Activated T-helper 1 cell treated with anti-CD3 and anti-CD28 coated beads, Interleukin-12 subunit alpha, Interleukin-12 subunit beta, Interleukin-2, Interleukin-4 antibody, amounts not matched to agents 30 ng/mL and 10 ng/mL and 1 ng/mL, durations not matched to agents 14 hours and 24 hours and 36 hours (primary cell): ENCODE data around the gene DNAH6. TPM values are rescaled to one million over a fixed set of nuclear protein-coding genes. Genes with fewer than 3 reads are reported as not detected.

ENCODE experiments used
- DNase-seq: peaks from one replicate; pipeline ENCODE4 v3.0.0; 2021; ENCODE audit warnings: low spot score
- H3K27ac Mint-ChIP-seq: one replicate; pipeline ENCODE4 v1.8.0; 2021; ENCODE audit warnings: mild to moderate bottlenecking, mixed read lengths
- H3K27me3 Mint-ChIP-seq: one replicate; pipeline ENCODE4 v1.8.0; 2022; ENCODE audit warnings: mild to moderate bottlenecking, moderate library complexity, mixed read lengths; ENCODE audit not compliant: insufficient read depth
- H3K36me3 Mint-ChIP-seq: one replicate; pipeline ENCODE4 v1.8.0; 2021; ENCODE audit warnings: low read depth, mixed read lengths
- H3K4me1 Mint-ChIP-seq: one replicate; pipeline ENCODE4 v1.8.0; 2021; ENCODE audit warnings: low read depth, mixed read lengths
- H3K4me3 Mint-ChIP-seq: one replicate; pipeline ENCODE4 v1.8.0; 2021; ENCODE audit warnings: mild to moderate bottlenecking, moderate library complexity, mixed read lengths
- H3K9me3 Mint-ChIP-seq: one replicate; pipeline ENCODE4 v1.8.0; 2021; ENCODE audit warnings: mixed read lengths
- intact Hi-C: fragments of 100-400 bp; cut with micrococcal nuclease; formaldehyde crosslinking; loops from one replicate; pipeline ENCODE4 v1.15.1; 2024
- total RNA-seq: library from RNA; stranded (reverse); gene quantifications from 2 replicates; pipeline ENCODE4 v1.2.3, GENCODE V29; 2022

Gene DNAH6
- total RNA-seq, 1 donor from 2014 or later: 0.16 TPM

- intact Hi-C loops: no loop called here
- H3K4me3 Mint-ChIP-seq: no peak overlapping the region
- DNase-seq: no peak
- H3K27ac Mint-ChIP-seq: no peak overlapping the region
- no peaks in the 10 kb centered on the region for H3K36me3 Mint-ChIP-seq
- H3K9me3 Mint-ChIP-seq: peaks cover 10% of the 10 kb centered on the region
- no peaks in the 10 kb centered on the region for H3K27me3 Mint-ChIP-seq
- H3K4me1 Mint-ChIP-seq: peaks cover 35% of the 10 kb centered on the region
Observed at GRCh38 chr2:84646514-84646913, 130.2 kb downstream of the DNAH6 start.

DNA sequence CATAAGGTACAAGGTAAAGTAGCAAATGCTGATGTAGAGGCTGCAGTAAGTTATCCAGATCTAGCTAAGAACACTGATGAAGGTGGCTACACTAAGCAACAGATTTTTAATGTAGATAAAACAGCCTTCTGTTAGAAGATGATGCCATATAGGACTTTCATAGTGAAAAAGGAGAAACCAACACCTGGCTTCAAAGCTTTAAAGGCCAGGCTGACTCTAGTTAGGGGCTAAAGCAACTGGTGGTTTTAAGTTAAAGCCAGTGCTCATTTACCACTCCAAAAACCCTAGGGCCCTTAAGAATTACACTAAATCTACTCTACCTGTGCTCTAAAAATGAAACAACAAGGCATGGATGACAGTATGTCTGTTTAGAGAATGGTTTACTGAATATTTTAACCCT lies 131.0 kb downstream of the DNAH6 start:
- intact Hi-C loops: no loop called here
- H3K4me1 Mint-ChIP-seq: peaks cover 40% of the 10 kb centered on the region
- no peak overlapping the region for H3K4me3 Mint-ChIP-seq
- H3K36me3 Mint-ChIP-seq: no peaks in the 10 kb centered on the region
- peaks cover 10% of the 10 kb centered on the region for H3K9me3 Mint-ChIP-seq
- no peak overlapping the region for H3K27ac Mint-ChIP-seq
- no peak for DNase-seq
- H3K27me3 Mint-ChIP-seq: no peaks in the 10 kb centered on the region

- Mint-ChIP-seq H3K36me3 (peaks cover 2% of the 10 kb centered on the region), H3K27ac (no peak overlapping the region), H3K4me3 (no peak overlapping the region), H3K27me3 (peaks cover under 1% of the 10 kb centered on the region), H3K9me3 (peaks cover 6% of the 10 kb centered on the region), H3K4me1 (peaks cover 57% of the 10 kb centered on the region)
- intact Hi-C loops: no loop called here
- DNase-seq: no peak
Observed at GRCh38 chr2:84649058-84649457, 132.8 kb downstream of the DNAH6 start.

GRCh38 chr2:84649487-84650142 lies 133.3 kb downstream of the DNAH6 start:
- no peak for DNase-seq
- intact Hi-C loops: no loop called here
- H3K27me3 Mint-ChIP-seq: peaks cover 2% of the 10 kb centered on the region

GRCh38 chr2:84652431-84652830 lies 136.1 kb downstream of the DNAH6 start:
- H3K9me3 Mint-ChIP-seq: peaks cover 8% of the 10 kb centered on the region
- DNase-seq: no peak
- H3K27me3 Mint-ChIP-seq: peaks cover 2% of the 10 kb centered on the region
- H3K27ac Mint-ChIP-seq: no peak overlapping the region
- H3K4me3 Mint-ChIP-seq: peak overlapping the region; percentile 31
- H3K4me1 Mint-ChIP-seq: peaks cover 62% of the 10 kb centered on the region
- peaks cover 2% of the 10 kb centered on the region for H3K36me3 Mint-ChIP-seq
- intact Hi-C loops: no loop called here

More at GRCh38 chr2:84649487-84650142, 133.3 kb downstream of the DNAH6 start:
- Mint-ChIP-seq H3K4me1 (peaks cover 62% of the 10 kb centered on the region), H3K36me3 (peaks cover 2% of the 10 kb centered on the region), H3K9me3 (peaks cover 8% of the 10 kb centered on the region), H3K4me3 (peak overlapping the region; percentile 12), H3K27ac (no peak overlapping the region)

- DNase-seq: no peak
- Mint-ChIP-seq H3K4me3 (no peak overlapping the region), H3K27ac (no peak overlapping the region), H3K36me3 (peaks cover 2% of the 10 kb centered on the region), H3K27me3 (peaks cover 2% of the 10 kb centered on the region), H3K4me1 (peaks cover 61% of the 10 kb centered on the region), H3K9me3 (peaks cover 11% of the 10 kb centered on the region)
- intact Hi-C loops: no loop called here
Observed at GRCh38 chr2:84653302-84653701, 137.0 kb downstream of the DNAH6 start.

DNA sequence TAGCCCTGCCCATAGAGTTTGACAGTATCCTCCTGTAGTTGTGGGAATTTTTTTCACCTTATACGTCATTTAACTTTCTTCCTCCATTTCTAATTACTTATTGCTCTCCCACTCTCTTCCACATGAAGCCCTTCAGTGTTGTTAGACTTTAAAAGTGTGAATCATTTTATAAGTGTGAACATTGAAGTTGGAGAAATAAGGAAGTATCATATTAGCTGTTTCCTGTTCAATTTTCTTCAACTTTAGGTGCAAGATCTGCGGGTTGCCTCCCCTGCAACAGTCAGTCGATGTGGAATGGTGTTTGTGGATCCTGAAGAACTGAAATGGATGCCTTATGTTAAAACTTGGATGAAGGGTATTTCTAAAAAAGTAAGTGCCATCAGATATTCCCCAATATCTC lies 138.1 kb downstream of the DNAH6 start:
- Mint-ChIP-seq H3K9me3 (peaks cover 11% of the 10 kb centered on the region), H3K27ac (no peak overlapping the region), H3K4me1 (peaks cover 50% of the 10 kb centered on the region), H3K4me3 (no peak overlapping the region), H3K36me3 (peaks cover 2% of the 10 kb centered on the region), H3K27me3 (peaks cover 2% of the 10 kb centered on the region)
- DNase-seq: no peak
- intact Hi-C loops: no loop called here

- Mint-ChIP-seq H3K4me3 (no peak overlapping the region), H3K27ac (no peak overlapping the region), H3K27me3 (peaks cover 7% of the 10 kb centered on the region), H3K36me3 (no peaks in the 10 kb centered on the region), H3K4me1 (no peaks in the 10 kb centered on the region), H3K9me3 (no peaks in the 10 kb centered on the region)
- DNase-seq: no peak
- intact Hi-C loops: no loop called here
Observed at GRCh38 chr2:84669122-84669521, 152.8 kb downstream of the DNAH6 start.

DNA sequence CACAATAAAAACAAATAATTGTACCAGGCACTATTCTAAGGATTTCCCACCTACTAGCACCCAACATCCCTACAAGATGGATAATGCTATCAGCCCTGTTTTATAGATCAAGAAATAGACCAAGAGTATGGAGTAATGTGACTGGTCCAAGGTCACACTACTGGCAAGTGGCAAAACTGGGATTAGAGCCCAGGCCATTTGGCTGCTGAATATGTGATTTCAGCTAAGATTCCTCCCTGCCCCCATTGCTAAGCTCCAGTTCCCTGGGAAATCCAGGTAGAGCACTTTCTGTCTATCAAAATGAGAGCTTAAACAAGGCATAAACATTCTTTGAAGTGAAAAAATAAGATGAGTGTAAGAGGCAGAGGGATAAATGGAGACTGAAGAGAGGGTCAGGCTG lies 157.8 kb downstream of the DNAH6 start:
- DNase-seq: no peak
- Mint-ChIP-seq H3K36me3 (peaks cover 3% of the 10 kb centered on the region), H3K27me3 (peaks cover 5% of the 10 kb centered on the region), H3K9me3 (no peaks in the 10 kb centered on the region), H3K4me3 (no peak overlapping the region), H3K27ac (no peak overlapping the region), H3K4me1 (peaks cover 6% of the 10 kb centered on the region)
- intact Hi-C loops: no loop called here

DNA sequence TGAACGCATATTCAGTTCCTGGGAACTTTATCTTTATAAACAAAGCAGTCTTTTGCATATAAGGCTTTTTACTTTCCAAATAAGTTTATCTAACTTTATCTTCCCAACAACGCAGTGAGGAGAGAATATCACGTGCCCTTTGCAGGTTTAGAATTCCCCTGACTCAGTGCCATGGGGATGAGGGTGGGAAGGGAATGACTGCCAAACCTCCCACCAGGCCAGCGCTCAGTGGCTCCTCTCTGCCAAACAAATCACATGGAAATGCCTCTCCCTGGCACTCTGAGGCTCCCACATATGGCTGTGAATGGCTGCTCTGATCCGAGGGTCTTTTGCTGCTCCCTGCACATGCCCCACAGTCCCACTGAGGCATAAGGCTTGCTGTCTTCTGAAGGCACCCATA lies 158.3 kb downstream of the DNAH6 start:
- Mint-ChIP-seq H3K4me3 (no peak overlapping the region), H3K27me3 (peaks cover 5% of the 10 kb centered on the region), H3K4me1 (peaks cover 6% of the 10 kb centered on the region), H3K9me3 (no peaks in the 10 kb centered on the region), H3K36me3 (peaks cover 3% of the 10 kb centered on the region), H3K27ac (no peak overlapping the region)
- DNase-seq: no peak
- intact Hi-C loops: no loop called here

DNA sequence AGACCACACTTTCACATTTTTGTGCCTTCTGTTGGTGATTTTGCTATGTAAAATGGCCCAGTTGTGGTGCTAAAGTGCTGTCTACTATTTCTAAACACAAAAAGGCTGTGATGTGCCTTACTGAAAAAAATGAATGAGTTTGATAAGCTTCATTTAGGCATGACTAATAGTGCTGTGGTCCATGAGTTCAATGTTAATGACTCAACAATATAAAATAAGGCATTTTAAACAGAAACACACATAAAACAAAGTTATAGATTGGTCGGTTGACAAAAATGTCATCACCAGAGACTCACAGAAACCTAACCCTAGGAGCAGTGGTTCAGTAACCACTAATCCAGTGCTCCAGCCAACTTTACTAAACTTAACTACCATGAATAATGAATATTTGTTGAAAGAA lies 160.0 kb downstream of the DNAH6 start:
- no peak overlapping the region for H3K27ac Mint-ChIP-seq
- H3K4me1 Mint-ChIP-seq: peaks cover 6% of the 10 kb centered on the region
- no peaks in the 10 kb centered on the region for H3K9me3 Mint-ChIP-seq
- intact Hi-C loops: no loop called here
- no peak for DNase-seq
- no peaks in the 10 kb centered on the region for H3K27me3 Mint-ChIP-seq
- no peak overlapping the region for H3K4me3 Mint-ChIP-seq
- H3K36me3 Mint-ChIP-seq: peaks cover 3% of the 10 kb centered on the region

- H3K4me1 Mint-ChIP-seq: peaks cover 6% of the 10 kb centered on the region
- intact Hi-C loops: no loop called here
- no peaks in the 10 kb centered on the region for H3K27me3 Mint-ChIP-seq
- H3K27ac Mint-ChIP-seq: no peak overlapping the region
- no peaks in the 10 kb centered on the region for H3K9me3 Mint-ChIP-seq
- H3K36me3 Mint-ChIP-seq: peaks cover 3% of the 10 kb centered on the region
- H3K4me3 Mint-ChIP-seq: no peak overlapping the region
- no peak for DNase-seq
Observed at GRCh38 chr2:84678214-84678613, 161.9 kb downstream of the DNAH6 start.

DNA sequence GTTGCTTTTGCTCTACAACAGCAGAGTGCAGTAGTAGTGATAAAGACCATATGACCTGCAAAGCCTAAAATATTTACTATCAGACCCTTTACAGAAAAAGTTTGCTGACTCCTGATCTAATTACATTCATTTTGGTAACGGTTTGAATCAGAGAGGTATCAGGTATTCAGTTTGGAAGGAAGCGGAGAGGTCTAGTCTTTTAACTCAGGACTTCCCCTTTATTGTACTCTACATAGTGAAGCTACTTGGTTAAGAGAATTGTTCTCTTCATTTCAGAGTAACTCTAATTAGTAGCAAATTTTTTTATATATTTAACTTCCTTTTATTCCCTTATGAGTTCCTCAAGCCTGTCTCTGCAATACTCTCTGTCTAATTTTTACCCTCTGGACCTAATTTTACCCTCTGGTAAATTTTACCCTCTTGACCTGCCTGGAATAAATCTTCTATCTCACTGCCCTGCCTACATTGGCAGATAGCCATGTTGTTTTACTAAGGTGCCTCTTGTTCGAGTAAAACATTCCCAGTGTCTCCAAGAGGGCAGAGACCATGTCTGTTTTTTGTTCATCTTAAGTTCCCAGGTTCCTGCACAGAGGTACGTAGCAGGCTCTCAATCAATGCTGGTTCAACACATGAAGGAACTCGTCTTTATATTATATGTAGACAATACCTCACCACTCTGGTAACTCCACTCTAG lies 170.6 kb downstream of the DNAH6 start:
- Mint-ChIP-seq H3K9me3 (no peaks in the 10 kb centered on the region), H3K27ac (no peak overlapping the region)

More for the DNA sequence above, 170.6 kb downstream of the DNAH6 start:
- Mint-ChIP-seq H3K4me3 (no peak overlapping the region), H3K4me1 (peaks cover 9% of the 10 kb centered on the region), H3K36me3 (no peaks in the 10 kb centered on the region), H3K27me3 (no peaks in the 10 kb centered on the region)
- no peak for DNase-seq
- intact Hi-C loops: no loop called here
